HG03139 (cell line): ENCODE measurements around the gene PLCL1.

Experiments used
- ATAC-seq: cut with Tn5 transposase; IDR thresholded peaks from one replicate; pipeline ENCODE4 v1.9.1; 2021; ENCODE audit not compliant: unreplicated experiment

PLCL1 gene

DNA sequence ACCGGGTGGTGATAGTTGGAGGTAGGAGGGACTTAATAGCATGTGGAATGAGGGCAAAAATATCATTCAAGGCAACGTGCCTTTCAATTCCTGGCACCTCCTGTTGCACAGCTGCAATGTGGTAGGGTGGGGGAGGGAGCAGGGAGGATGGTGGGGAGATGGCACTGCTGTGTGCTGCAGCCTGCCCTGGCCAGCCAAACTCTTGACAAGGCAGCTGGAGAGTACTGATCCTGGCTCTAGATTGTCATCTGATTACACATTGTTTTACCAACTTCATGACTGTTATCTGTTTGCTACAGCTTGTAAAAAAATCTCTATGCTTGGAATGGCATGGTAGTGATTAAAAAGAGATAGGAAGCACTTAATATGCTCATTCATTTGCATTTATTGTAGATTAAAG, 47.7 kb downstream of the PLCL1 start:
- no peak for ATAC-seq

DNA sequence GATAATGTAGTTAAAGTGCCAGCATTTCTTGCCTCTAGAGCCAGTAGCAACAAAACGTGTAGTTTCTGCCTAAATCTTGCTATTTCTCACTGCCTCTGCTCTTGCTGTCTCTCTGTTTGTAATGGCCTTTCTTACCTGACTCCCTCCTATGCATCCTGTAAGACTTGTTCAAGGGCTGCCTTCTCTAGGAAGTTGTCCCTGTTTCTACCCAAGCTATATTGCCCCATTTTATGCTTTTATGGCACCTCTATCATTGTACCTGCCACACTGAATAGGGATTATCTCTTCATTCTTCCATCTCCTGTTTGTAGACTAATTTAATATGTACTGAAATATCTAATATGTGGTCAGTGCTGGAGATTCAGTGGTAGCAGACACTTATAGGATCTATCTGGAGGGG, 49.2 kb downstream of the PLCL1 start:
- no peak for ATAC-seq

- no peak for ATAC-seq
Measured at GRCh38 chr2:197857476-197858107, 53.2 kb downstream of the PLCL1 start.

GRCh38 chr2:197858607-197859140, 54.3 kb downstream of the PLCL1 start:
- ATAC-seq, result no peak

DNA sequence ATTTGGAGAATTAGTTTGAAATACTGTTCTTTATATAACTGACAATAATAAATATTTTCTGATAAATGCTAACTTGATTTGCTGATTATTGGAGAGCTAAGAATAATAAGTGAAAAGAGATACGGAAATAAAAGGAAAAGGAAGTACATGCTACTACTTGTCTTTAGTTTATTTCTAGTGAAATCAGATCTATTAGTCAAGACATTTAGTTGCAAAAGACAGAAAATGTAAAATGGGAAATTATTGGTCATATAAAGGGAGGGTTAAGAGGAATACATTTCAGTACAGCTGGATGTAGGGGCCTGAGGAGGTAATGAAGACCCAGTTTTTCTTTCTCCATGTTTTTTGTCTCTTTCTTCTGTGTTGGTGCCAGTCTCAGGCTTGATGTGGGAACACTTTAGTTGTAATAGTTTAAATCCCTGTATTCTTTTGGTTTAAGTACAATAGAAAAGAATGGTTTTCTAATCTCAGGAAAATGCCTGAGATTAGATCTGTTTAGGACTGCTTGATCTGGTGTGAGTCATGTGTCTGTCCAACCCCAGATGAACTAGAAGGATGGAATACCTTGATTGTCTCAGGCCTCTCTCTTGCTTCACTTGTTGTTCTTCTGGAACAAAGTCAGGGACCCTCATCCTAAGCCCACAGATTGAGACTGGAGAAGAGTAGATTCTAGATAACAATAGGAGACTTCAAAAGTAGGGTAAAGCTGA, 58.0 kb downstream of the PLCL1 start:
- ATAC-seq, result no peak

- no peak for ATAC-seq
Measured at GRCh38 chr2:197863744-197864143, 59.4 kb downstream of the PLCL1 start.

GRCh38 chr2:197866455-197866854, 62.1 kb downstream of the PLCL1 start:
- ATAC-seq, result no peak

DNA sequence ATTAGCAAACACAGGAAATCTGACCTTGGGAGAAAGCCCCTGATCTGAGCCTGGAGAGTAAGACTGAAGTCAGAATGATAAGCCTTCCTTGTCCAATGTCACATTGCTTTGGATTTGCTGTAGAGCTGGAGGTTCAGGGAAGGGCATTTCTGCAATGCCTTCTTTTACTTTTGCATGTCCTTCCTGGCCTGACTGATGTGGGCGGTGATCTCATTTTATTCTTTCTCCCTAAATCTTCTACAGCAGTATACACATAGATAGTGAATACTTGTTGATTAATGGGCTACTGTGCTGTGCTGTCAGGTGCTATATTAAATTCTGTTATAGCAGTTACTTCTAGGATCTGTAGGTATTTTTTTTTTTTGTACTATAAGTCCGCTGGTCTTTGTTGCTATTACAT, 62.6 kb downstream of the PLCL1 start:
- ATAC-seq, result no peak

- no peak for ATAC-seq
Measured at GRCh38 chr2:197867624-197868023, 63.2 kb downstream of the PLCL1 start.

DNA sequence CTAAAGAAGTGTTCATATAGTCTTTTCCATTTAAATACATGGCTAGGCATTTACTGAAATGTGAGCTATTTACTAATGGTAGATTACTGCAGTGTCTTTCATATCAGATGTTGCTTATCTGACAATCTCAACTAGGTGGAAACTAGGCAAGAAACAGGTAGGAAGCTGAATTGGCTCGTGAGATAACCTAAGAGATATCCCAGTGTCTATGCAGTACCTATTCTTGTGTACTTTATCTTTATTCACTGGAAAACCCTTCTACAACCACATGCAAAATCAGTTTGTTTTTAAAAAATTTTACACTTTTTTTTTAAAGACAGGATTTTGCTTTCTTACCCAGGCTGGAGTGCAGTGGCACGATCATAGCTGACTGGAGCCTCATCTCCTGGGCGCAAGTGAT, 63.8 kb downstream of the PLCL1 start:
- ATAC-seq, result no peak

DNA sequence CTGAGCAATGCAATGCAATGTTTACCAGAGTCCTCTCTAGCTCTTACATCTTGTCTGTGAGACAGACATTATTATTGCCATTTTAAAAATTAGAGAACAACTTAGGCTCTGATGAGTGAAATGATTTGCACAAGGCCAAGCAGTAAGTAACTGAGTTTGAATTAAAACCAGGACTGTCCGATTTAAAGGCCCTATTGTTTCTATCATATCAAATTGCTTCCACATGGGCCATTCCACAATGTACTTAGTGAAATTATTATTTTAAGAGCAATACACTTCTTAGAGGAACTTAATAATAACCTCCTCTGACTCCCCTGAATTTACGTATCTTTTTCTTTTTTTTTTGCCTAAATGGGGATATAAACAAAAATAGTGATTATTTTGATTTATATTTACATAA, 64.6 kb downstream of the PLCL1 start:
- no peak for ATAC-seq

GRCh38 chr2:197869501-197870111, 65.2 kb downstream of the PLCL1 start:
- no peak for ATAC-seq

GRCh38 chr2:197870137-197870536, 65.7 kb downstream of the PLCL1 start:
- ATAC-seq, result no peak

- ATAC-seq, result no peak
Measured at GRCh38 chr2:197871780-197872456, 67.5 kb downstream of the PLCL1 start.

DNA sequence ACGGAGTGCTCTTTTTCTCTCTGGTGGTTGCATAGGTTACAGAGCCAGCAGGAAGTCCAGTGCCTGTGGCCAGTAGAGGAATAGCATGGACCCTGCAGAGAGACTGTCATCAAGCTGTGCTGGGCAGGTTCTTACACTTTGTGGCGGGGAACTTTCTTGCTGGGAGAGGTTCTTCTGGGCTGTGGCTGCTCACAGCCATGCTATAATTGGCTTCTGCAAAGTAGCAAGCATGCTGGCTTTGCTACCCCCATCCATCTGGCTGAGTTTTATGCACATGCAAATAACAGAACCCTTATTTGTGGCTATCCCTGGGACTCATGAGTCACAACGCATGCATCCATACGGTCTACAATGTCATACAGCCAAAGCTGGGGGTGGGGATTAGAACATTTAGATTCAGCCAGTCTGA, 68.9 kb downstream of the PLCL1 start:
- no peak for ATAC-seq

DNA sequence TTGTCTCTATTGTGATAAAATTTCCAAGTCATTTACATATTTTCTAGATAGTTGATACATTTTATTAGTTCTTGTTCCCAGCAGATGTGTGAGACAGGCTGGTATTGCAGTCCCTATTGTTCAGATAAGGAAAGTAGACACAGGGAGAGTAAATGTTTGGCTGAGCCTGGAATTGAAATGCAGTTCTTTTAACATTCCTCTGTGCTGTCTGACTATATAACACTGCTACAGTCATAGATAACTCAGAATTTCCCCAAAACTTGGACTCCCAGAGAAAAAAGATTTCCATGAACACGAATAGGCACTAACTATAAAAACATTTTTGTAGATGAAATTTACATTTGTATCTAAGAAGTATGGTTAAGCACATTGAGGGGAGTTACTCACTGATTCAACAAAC, 71.4 kb downstream of the PLCL1 start:
- no peak for ATAC-seq

DNA sequence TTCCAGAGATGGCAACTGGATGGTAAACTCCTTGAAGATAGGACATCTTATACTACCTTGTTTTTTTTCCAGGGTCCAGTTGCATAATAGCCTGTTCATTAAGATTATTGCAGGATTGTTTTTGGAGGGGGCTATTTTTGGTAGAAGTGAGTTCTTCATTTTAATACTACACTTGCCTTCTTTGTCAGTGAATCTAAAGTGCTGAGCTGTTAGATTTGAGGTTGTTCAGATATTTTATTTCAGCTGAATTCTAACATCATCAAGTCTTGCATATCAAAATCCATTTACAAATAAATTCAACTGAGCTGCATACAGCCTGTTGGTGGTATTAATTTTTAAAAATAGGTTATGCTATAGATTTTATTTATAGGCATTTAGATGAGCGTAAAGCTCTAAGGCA, 72.1 kb downstream of the PLCL1 start:
- ATAC-seq, result no peak

GRCh38 chr2:197877038-197877437, 72.6 kb downstream of the PLCL1 start:
- no peak for ATAC-seq

DNA sequence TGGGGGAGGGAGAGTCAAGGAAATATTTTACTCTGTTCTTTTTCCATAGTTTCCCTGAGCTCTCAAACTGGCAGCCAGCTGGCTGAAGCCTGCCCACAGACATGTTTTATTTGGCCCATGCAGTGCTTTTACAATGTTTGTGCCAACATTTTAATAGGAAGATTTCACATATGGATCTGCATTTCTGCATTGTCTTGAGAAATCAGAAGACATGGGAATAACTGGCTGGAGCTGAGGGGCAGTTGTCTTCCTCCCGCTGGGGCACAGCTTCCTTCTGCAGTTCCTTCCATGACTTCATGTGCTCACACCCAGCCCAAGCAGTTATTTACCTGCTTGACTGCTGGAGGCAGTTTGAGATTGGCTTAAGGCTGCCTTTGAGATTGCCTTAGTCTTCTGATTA, 74.4 kb downstream of the PLCL1 start:
- ATAC-seq, result no peak

- no peak for ATAC-seq
Measured at GRCh38 chr2:197879812-197880408, 75.5 kb downstream of the PLCL1 start.

- ATAC-seq, result no peak
Measured at GRCh38 chr2:197883354-197884032, 79.1 kb downstream of the PLCL1 start.
